HepG2 (cell line): Measurements from ENCODE around the gene KIF2C. TPM values are rescaled to one million over a fixed set of nuclear protein-coding genes. Genes with fewer than 3 reads are reported as not detected.

Experiments used
- ATF7-NPFF ChIP-seq: sonication (generic); formaldehyde crosslinking; IDR thresholded peaks from 2 replicates; pipeline ENCODE4 v1.8.1; 2023; ENCODE audit warnings: mild to moderate bottlenecking, low read depth, missing genetic modification reagents, moderate library complexity
- CENPX ChIP-seq: sonication (generic); formaldehyde crosslinking; IDR thresholded peaks from 2 replicates; pipeline ENCODE4 v1.9.0; 2021; ENCODE audit warnings: mild to moderate bottlenecking, missing genetic modification reagents, moderate library complexity
- CHD2 ChIP-seq: IDR thresholded peaks from 2 replicates; pipeline ENCODE4 v1.6.1; 2011; ENCODE audit warnings: low read depth, low read length, improper control_type of control experiment
- ELF1 ChIP-seq: sonication (generic); formaldehyde crosslinking; IDR thresholded peaks from 2 replicates; pipeline ENCODE4 v1.4.0; 2020; ENCODE audit warnings: missing genetic modification reagents
- FIP1L1 ChIP-seq: fragments of 200-400 bp; formaldehyde crosslinking; IDR thresholded peaks from 2 replicates; pipeline ENCODE4 v1.6.1; 2018; ENCODE audit warnings: low read depth, mild to moderate bottlenecking, low read length, moderate library complexity, borderline replicate concordance; ENCODE audit not compliant: insufficient read depth
- HMG20B ChIP-seq: conservative IDR thresholded peaks from 2 replicates; pipeline ENCODE4 v1.6.1; 2016; ENCODE audit warnings: missing genetic modification reagents, missing compliant biosample characterization
- KDM5B ChIP-seq: sonication (generic); formaldehyde crosslinking; IDR thresholded peaks from 2 replicates; pipeline ENCODE4 v1.4.0; 2020; ENCODE audit warnings: missing genetic modification reagents, mild to moderate bottlenecking, borderline replicate concordance
- KLF16 ChIP-seq, 2 experiments: sonication (generic) in 1 of 2; formaldehyde crosslinking in 1 of 2; IDR thresholded peaks; 2 replicates each; pipeline versions ENCODE4 v1.6.1 to v1.8.0; 2016 to 2023; ENCODE audit warnings: missing genetic modification reagents in 2 of 2, missing compliant biosample characterization in 1 of 2
- LCORL ChIP-seq, 2 experiments: fragments of 450-650 bp in 1 of 2; sonication (generic) in 1 of 2; formaldehyde crosslinking in 1 of 2; IDR thresholded peaks; 2 replicates each; pipeline versions ENCODE4 v1.5.0 to v1.6.1; 2017 to 2020; ENCODE audit warnings: antibody characterized with exemption in 1 of 2, missing genetic modification reagents in 1 of 2
- PAX8 ChIP-seq: sonication (generic); formaldehyde crosslinking; IDR thresholded peaks from 2 replicates; pipeline ENCODE4 v1.8.0; 2022; ENCODE audit warnings: mild to moderate bottlenecking, missing genetic modification reagents, borderline replicate concordance
- PRPF4 ChIP-seq: fragments of 200-400 bp; formaldehyde crosslinking; IDR thresholded peaks from 2 replicates; pipeline ENCODE4 v1.6.1; 2016; ENCODE audit warnings: low read length, low read depth; ENCODE audit not compliant: poor library complexity, severe bottlenecking
- RNF219 ChIP-seq: sonication (generic); formaldehyde crosslinking; IDR thresholded peaks from 2 replicates; pipeline ENCODE4 v1.5.0; 2020; ENCODE audit warnings: mild to moderate bottlenecking, missing genetic modification reagents
- ZIK1 ChIP-seq: sonication (generic); formaldehyde crosslinking; IDR thresholded peaks from 2 replicates; pipeline ENCODE4 v1.5.0; 2020; ENCODE audit warnings: mild to moderate bottlenecking, low read depth, missing genetic modification reagents, borderline replicate concordance
- ZNF296 ChIP-seq: sonication (generic); formaldehyde crosslinking; conservative IDR thresholded peaks from 2 replicates; pipeline ENCODE4 v1.5.0; 2020; ENCODE audit warnings: mild to moderate bottlenecking, missing genetic modification reagents
- ZNF432 ChIP-seq: sonication (generic); formaldehyde crosslinking; IDR thresholded peaks from 2 replicates; pipeline ENCODE4 v1.5.0; 2020; ENCODE audit warnings: missing genetic modification reagents, mild to moderate bottlenecking, borderline replicate concordance
- ZNF572 ChIP-seq: sonication (generic); formaldehyde crosslinking; IDR thresholded peaks from 2 replicates; pipeline ENCODE4 v1.5.1; 2020; ENCODE audit warnings: mild to moderate bottlenecking, missing genetic modification reagents
- ZZZ3 ChIP-seq: sonication (generic); formaldehyde crosslinking; IDR thresholded peaks from 2 replicates; pipeline ENCODE4 v1.4.0; 2020; ENCODE audit warnings: missing genetic modification reagents, mild to moderate bottlenecking, borderline replicate concordance
- polyA plus RNA-seq, 8 experiments: library from polyadenylated mRNA; depleted of rRNA in 3 of 8; stranded (reverse) in 7 of 8; unstranded in 1 of 8; fragments of >200 nt; fragmentation: Illumina TruSeq in 4 of 8; extraction: Trizol in 4 of 8; gene quantifications; 2 replicates each; pipeline versions ENCODE4 v1.2.1 to v1.2.3, GENCODE V29; 2011 to 2016; ENCODE audit warnings: low read depth in 4 of 8, missing spikeins in 1 of 8, mixed read lengths in 1 of 8; ENCODE audit not compliant: insufficient read depth in 1 of 8
- total RNA-seq, 5 experiments: library from RNA; depleted of rRNA; stranded (reverse); fragments of >200 nt; fragmentation: Illumina TruSeq; extraction: Trizol; gene quantifications; 2 replicates each; pipeline ENCODE4 v1.2.3, GENCODE V29; 2016; ENCODE audit warnings: low read depth in 1 of 5
- TF ChIP-seq, protein P1 (sequence below): sonication (generic); formaldehyde crosslinking; IDR thresholded peaks from 2 replicates; pipeline ENCODE4 v1.5.1; 2020; ENCODE audit warnings: missing genetic modification reagents, mild to moderate bottlenecking, borderline replicate concordance
- TF ChIP-seq, protein P2 (sequence below): sonication (generic); formaldehyde crosslinking; IDR thresholded peaks from 2 replicates; pipeline ENCODE4 v1.5.1; 2020; ENCODE audit warnings: mild to moderate bottlenecking, missing genetic modification reagents
- TF ChIP-seq, protein P3 (sequence below): sonication (generic); formaldehyde crosslinking; IDR thresholded peaks from 2 replicates; pipeline ENCODE4 v1.4.0; 2020; ENCODE audit warnings: mild to moderate bottlenecking, missing genetic modification reagents

Gene KIF2C
- total and polyA plus RNA-seq, 2 of the 13 experiments (the other 11 are each of a cell fraction or from before 2014, with no cell fraction given), result 29.7 to 53.7 TPM

- TF ChIP-seq LCORL (IDR thresholded peaks at IDR 0.05) (no peak), LCORL (CRISPR knock-in tag; IDR thresholded peaks at IDR 0.05) (peak; percentile 64; the same call in 1 of the 2 replicates), RNF219 (CRISPR knock-in tag) (no peak), ZIK1 (peak; percentile 71; the same call in 1 of the 2 replicates), FIP1L1 (no peak), ZNF296 (CRISPR knock-in tag) (no peak), CHD2 (no peak), HMG20B (CRISPR knock-in tag) (no peak), PAX8 (CRISPR knock-in tag) (no peak; the same call in 1 of the 2 replicates), ZZZ3 (CRISPR knock-in tag) (no peak), KDM5B (CRISPR knock-in tag) (peak; percentile 87), ATF7-NPFF (CRISPR knock-in tag) (peak; percentile 95), ZNF432 (no peak), ELF1 (CRISPR knock-in tag) (0 out of 2 replicates have a peak, but pooled peaks have one; percentile 59), ZNF572 (CRISPR knock-in tag) (no peak), KLF16 (CRISPR knock-in tag; IDR thresholded peaks at IDR 0.05) (peak in 1 of 2 experiments; percentile 23; a peak in 1 of 4 replicates), PRPF4 (no peak), CENPX (CRISPR knock-in tag) (no peak)
- TF ChIP-seq, protein P1, sequence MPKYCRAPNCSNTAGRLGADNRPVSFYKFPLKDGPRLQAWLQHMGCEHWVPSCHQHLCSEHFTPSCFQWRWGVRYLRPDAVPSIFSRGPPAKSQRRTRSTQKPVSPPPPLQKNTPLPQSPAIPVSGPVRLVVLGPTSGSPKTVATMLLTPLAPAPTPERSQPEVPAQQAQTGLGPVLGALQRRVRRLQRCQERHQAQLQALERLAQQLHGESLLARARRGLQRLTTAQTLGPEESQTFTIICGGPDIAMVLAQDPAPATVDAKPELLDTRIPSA (CRISPR knock-in tag), result no peak
- TF ChIP-seq, protein P2, sequence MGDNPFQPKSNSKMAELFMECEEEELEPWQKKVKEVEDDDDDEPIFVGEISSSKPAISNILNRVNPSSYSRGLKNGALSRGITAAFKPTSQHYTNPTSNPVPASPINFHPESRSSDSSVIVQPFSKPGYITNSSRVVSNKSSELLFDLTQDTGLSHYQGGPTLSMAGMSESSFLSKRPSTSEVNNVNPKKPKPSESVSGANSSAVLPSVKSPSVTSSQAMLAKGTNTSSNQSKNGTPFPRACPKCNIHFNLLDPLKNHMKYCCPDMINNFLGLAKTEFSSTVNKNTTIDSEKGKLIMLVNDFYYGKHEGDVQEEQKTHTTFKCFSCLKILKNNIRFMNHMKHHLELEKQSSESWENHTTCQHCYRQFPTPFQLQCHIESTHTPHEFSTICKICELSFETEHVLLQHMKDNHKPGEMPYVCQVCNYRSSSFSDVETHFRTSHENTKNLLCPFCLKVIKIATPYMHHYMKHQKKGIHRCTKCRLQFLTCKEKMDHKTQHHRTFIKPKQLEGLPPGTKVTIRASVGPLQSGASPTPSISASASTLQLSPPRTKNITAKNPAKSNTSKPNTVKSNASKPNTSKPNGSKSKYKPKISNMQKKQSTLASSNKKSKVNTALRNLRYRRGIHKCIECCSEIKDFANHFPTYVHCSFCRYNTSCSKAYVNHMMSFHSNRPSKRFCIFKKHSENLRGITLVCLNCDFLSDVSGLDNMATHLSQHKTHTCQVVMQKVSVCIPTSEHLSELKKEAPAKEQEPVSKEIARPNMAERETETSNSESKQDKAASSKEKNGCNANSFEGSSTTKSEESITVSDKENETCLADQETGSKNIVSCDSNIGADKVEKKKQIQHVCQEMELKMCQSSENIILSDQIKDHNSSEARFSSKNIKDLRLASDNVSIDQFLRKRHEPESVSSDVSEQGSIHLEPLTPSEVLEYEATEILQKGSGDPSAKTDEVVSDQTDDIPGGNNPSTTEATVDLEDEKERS, result peak; percentile 32; the same call in 1 of the 2 replicates
- TF ChIP-seq, protein P3, sequence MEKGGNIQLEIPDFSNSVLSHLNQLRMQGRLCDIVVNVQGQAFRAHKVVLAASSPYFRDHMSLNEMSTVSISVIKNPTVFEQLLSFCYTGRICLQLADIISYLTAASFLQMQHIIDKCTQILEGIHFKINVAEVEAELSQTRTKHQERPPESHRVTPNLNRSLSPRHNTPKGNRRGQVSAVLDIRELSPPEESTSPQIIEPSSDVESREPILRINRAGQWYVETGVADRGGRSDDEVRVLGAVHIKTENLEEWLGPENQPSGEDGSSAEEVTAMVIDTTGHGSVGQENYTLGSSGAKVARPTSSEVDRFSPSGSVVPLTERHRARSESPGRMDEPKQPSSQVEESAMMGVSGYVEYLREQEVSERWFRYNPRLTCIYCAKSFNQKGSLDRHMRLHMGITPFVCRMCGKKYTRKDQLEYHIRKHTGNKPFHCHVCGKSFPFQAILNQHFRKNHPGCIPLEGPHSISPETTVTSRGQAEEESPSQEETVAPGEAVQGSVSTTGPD, result no peak
Observed at GRCh38 chr1:44784094-44785028, 44.7 kb downstream of the KIF2C start (continued).
